WTC11 (cell line): ENCODE measurements around the gene ZNF606.

Experiments used
- CTCF ChIP-seq: fragments of 200-600 bp; IDR thresholded peaks from 2 replicates; pipeline ENCODE4 v1.8.0; 2022; ENCODE audit warnings: antibody characterized with exemption
- NR3C1 ChIP-seq: sonication (generic); formaldehyde crosslinking; conservative IDR thresholded peaks from 2 replicates; pipeline ENCODE4 v1.8.1; 2023; ENCODE audit warnings: low read depth, mild to moderate bottlenecking, missing genetic modification reagents

GRCh38 chr19:58009301-58009665, 6.7 kb upstream of the ZNF606 start:
- TF ChIP-seq NR3C1 (CRISPR knock-in tag), result no peak
- no peak for TF ChIP-seq CTCF
